ENCODE results near the gene MFAP2.

Gene MFAP2

DNA sequence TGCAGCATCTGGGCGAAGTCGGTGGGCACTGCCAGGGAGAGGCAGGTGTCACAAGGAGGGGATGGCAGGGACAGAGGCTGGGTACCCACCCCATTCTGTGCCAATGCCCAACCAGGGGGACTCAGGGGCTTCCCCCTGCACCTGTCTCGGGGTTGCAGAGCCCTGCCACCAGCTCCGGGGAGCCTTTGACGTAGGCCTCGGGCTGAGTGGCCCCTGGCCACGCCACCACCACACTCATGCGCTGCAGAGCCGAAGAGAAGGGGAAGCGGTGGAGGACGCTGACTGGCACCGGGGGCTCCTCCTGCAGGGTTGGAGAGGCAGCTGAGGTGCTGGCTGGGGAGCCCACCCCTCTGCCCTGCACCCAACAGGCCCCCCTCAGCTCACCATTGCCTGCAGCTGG, 11.7 kb upstream of the MFAP2 start:
- TF ChIP-seq FOXP2 (optimal IDR thresholded peaks at IDR 0.05; ENCODE audit: borderline replicate concordance, extremely low read depth, extremely low read length, insufficient read depth) (no peak), TAF1 (IDR thresholded peaks at IDR 0.05; ENCODE audit: borderline replicate concordance, insufficient read depth, low read length) (no peak), POLR2AphosphoS5 (IDR thresholded peaks at IDR 0.05; ENCODE audit: low read depth, low read length) (no peak), SIN3A (IDR thresholded peaks at IDR 0.05; ENCODE audit: borderline replicate concordance, insufficient read depth, low read length) (no peak)
- TF ChIP-seq, protein P1, sequence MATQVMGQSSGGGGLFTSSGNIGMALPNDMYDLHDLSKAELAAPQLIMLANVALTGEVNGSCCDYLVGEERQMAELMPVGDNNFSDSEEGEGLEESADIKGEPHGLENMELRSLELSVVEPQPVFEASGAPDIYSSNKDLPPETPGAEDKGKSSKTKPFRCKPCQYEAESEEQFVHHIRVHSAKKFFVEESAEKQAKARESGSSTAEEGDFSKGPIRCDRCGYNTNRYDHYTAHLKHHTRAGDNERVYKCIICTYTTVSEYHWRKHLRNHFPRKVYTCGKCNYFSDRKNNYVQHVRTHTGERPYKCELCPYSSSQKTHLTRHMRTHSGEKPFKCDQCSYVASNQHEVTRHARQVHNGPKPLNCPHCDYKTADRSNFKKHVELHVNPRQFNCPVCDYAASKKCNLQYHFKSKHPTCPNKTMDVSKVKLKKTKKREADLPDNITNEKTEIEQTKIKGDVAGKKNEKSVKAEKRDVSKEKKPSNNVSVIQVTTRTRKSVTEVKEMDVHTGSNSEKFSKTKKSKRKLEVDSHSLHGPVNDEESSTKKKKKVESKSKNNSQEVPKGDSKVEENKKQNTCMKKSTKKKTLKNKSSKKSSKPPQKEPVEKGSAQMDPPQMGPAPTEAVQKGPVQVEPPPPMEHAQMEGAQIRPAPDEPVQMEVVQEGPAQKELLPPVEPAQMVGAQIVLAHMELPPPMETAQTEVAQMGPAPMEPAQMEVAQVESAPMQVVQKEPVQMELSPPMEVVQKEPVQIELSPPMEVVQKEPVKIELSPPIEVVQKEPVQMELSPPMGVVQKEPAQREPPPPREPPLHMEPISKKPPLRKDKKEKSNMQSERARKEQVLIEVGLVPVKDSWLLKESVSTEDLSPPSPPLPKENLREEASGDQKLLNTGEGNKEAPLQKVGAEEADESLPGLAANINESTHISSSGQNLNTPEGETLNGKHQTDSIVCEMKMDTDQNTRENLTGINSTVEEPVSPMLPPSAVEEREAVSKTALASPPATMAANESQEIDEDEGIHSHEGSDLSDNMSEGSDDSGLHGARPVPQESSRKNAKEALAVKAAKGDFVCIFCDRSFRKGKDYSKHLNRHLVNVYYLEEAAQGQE (IDR thresholded peaks at IDR 0.05; ENCODE audit: insufficient read depth in 1 of 2, low read depth in 2 of 2, low read length in 2 of 2): no peak

DNA sequence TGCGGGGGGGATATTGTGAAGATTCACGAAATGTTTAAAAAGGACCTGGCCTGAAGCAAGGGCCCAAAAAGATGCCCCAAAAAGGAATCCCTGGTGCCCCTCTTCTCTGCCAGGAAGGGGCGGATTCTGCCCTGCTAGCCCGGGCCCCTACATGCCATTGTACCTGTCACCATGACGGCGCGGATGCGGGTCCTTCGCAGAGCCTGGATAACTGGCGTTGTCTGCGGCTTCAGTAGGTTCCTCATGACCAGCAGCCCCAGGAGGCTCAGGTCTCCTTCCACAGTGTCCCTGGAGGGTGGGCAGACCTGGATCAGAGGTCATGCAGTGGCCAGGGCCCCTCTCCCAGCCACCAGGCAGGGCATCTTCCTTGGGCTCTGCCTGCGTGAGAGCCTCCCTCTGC, 11.2 kb upstream of the MFAP2 start:
- TF ChIP-seq POLR2AphosphoS5 (IDR thresholded peaks at IDR 0.05; ENCODE audit: low read depth, low read length): no peak
- TF ChIP-seq FOXP2 (optimal IDR thresholded peaks at IDR 0.05; ENCODE audit: borderline replicate concordance, extremely low read depth, extremely low read length, insufficient read depth): no peak
- no peak for TF ChIP-seq TAF1 (IDR thresholded peaks at IDR 0.05; ENCODE audit: borderline replicate concordance, insufficient read depth, low read length)
- TF ChIP-seq SIN3A (IDR thresholded peaks at IDR 0.05; ENCODE audit: borderline replicate concordance, insufficient read depth, low read length): no peak
- TF ChIP-seq, protein P1 (IDR thresholded peaks at IDR 0.05; ENCODE audit: insufficient read depth in 1 of 2, low read depth in 2 of 2, low read length in 2 of 2): no peak

DNA sequence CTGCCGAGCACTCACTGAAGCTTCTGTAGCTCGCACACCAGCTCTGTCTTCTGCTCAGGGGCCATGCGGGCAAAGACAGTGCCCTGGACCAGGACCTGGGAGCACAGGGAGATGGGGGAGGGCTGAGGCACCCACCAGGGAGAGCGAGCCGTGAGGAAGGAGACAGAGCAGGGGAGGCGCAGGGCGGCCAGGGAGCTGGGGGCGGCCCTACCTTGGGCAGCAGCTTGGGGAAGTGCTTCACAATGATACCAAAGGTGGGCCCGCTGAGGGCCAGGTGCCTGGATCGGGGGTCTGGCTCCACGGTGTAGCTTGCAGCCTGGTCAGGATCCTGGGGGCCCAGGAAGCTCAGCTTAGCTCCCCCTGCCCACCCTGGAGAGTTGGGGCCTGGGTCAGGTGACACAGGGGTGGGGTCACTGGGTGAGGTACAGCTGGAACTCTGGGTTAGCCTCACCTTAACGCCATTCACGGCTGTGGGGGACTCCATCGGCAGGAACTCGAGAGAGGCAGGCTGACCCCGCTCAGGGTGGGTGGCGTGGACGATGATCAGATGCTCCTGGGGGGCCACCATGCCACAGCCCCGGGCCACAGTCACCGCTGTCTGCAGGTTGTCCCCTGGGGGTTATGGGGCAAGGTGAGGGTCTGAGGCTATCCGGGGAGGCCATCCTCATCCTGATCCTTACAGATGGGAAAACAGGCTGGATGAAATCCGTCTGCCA, 9.4 kb upstream of the MFAP2 start:
- TF ChIP-seq, protein P1 (IDR thresholded peaks at IDR 0.05; ENCODE audit: insufficient read depth in 1 of 2, low read depth in 2 of 2, low read length in 2 of 2): no peak
- TF ChIP-seq POLR2AphosphoS5 (IDR thresholded peaks at IDR 0.05; ENCODE audit: low read depth, low read length): no peak
- TF ChIP-seq SIN3A (IDR thresholded peaks at IDR 0.05; ENCODE audit: borderline replicate concordance, insufficient read depth, low read length): no peak
- no peak for TF ChIP-seq TAF1 (IDR thresholded peaks at IDR 0.05; ENCODE audit: borderline replicate concordance, insufficient read depth, low read length)
- no peak for TF ChIP-seq FOXP2 (optimal IDR thresholded peaks at IDR 0.05; ENCODE audit: borderline replicate concordance, extremely low read depth, extremely low read length, insufficient read depth)

DNA sequence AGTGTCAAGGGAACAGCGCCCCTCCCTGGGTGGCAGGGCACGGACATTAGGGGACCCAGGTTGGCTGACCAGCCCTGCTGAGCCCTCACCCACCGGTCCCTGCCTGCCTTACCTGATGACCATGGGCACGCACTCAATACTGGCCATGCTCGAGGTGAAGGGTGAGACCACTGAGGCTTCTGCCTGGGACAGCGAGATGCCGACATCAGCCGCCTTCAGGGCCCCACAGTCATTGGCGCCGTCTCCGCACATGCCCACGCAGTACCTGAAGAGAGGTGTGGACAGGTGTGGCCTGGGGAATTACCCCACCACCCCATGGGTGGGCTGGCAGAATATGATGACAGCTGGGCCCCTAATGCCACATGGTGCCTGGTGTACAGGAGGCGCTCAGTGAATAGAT, 7.8 kb upstream of the MFAP2 start:
- TF ChIP-seq TAF1 (IDR thresholded peaks at IDR 0.05; ENCODE audit: borderline replicate concordance, insufficient read depth, low read length): no peak
- no peak for TF ChIP-seq FOXP2 (optimal IDR thresholded peaks at IDR 0.05; ENCODE audit: borderline replicate concordance, extremely low read depth, extremely low read length, insufficient read depth)
- no peak for TF ChIP-seq POLR2AphosphoS5 (IDR thresholded peaks at IDR 0.05; ENCODE audit: low read depth, low read length)
- no peak for TF ChIP-seq SIN3A (IDR thresholded peaks at IDR 0.05; ENCODE audit: borderline replicate concordance, insufficient read depth, low read length)

DNA sequence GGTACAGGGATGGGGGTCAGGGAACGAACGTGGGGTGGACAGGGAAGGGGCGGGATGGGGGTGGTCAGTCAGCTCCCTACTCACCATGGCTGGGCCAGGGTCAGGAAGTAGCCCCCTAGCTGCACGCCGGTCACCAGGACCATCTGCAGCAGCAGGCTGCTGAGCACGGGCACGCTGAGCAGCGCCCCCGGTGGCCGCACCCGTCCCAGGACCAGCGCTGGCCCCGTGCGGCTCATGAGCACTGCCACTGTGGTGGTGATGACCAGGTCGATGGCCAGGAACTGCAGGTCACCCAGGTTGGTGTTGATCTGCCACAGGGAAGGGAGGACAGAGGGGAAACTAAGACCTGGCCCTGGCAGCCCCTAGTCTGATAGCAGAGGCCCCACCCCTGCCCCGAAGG, 6.5 kb upstream of the MFAP2 start:
- TF ChIP-seq POLR2AphosphoS5 (IDR thresholded peaks at IDR 0.05; ENCODE audit: low read depth, low read length): no peak
- TF ChIP-seq SIN3A (IDR thresholded peaks at IDR 0.05; ENCODE audit: borderline replicate concordance, insufficient read depth, low read length): no peak
- TF ChIP-seq, protein P1 (IDR thresholded peaks at IDR 0.05; ENCODE audit: insufficient read depth in 1 of 2, low read depth in 2 of 2, low read length in 2 of 2): no peak
- TF ChIP-seq FOXP2 (optimal IDR thresholded peaks at IDR 0.05; ENCODE audit: borderline replicate concordance, extremely low read depth, extremely low read length, insufficient read depth): no peak
- TF ChIP-seq TAF1 (IDR thresholded peaks at IDR 0.05; ENCODE audit: borderline replicate concordance, insufficient read depth, low read length): no peak

Data from PFSK-1 (cell line).